GM19395 (cell line): ENCODE measurements around the gene CFAP119.

ENCODE experiments used
- ATAC-seq: cut with Tn5 transposase; IDR thresholded peaks from one replicate; pipeline ENCODE4 v1.9.1; 2021; ENCODE audit warnings: mild to moderate bottlenecking, moderate library complexity; ENCODE audit not compliant: unreplicated experiment

The CFAP119 gene

GRCh38 chr16:30715750-30716445, 46.0 kb downstream of the CFAP119 start:
- no peak for ATAC-seq

GRCh38 chr16:30711712-30712111, 50.1 kb downstream of the CFAP119 start:
- ATAC-seq = no peak

- ATAC-seq = no peak
These were observed 50.9 kb downstream of the CFAP119 start for GRCh38 chr16:30710971-30711370.
